GM12864 (cell line): ENCODE results near the gene FAM135A.
"Not testable (repeated sequence)": the region's sequence is repeated elsewhere in the genome, so short reads cannot be mapped to it uniquely, and the experiment has no call there.

Experiments used
- DNase-seq: peaks from one replicate; pipeline ENCODE4 v3.0.0-alpha.2; 2011; ENCODE audit warnings: low read depth
- H3K4me3 ChIP-seq: 2 replicates; pipeline ENCODE4 v1.5.1; 2011; ENCODE audit warnings: mild to moderate bottlenecking, low read depth, low read length, control low read depth
- TF ChIP-seq, protein P1 (sequence below): IDR thresholded peaks from 2 replicates; pipeline ENCODE4 v1.5.1; 2011; ENCODE audit warnings: low read depth, mild to moderate bottlenecking, moderate library complexity, low read length, control low read depth, inconsistent platforms; ENCODE audit errors: missing control alignments

The FAM135A gene

DNA sequence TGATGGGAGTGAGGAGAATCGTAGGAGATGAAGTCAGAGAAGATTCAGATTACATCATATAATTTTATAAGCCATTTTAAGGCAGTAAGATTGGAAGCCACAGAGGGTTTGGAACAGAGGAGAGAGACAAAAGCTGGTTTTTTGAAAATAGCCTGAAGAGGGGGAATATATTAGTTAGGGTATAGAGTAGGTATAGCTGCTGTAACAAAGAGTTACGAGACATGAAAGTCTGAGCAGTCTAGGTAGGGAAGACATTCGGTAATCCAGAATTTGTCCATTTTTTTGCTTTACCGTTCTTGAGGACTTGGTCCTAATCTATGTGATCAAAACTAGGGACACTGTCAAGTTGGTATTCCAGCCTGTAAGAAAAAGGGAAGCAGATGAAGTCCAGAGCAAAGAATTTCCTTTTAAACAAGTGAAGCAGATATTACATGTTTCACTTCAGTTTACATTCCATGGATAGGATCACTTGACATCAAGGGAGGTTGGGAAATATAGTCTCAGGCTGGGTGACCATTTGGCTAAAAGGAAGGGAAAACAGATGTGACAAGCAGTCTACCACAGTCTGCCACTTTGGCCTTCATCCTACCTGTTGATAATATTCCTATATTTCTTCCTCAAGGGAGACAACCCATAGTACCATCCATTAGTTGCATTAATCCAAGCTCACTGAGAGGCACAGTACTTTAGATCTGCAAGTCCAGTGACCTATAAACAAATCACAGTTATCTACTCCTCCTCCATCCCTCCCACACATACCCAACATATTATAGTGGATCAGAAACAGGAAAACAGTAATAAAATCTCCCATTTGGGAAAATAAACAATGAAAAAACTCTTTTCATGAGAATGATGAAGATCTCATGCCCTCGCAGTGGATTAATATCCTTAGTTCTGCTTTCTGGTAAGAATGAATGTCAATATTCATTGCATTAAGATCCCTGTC lies 10.2 kb downstream of the FAM135A start:
- TF ChIP-seq, protein P1, sequence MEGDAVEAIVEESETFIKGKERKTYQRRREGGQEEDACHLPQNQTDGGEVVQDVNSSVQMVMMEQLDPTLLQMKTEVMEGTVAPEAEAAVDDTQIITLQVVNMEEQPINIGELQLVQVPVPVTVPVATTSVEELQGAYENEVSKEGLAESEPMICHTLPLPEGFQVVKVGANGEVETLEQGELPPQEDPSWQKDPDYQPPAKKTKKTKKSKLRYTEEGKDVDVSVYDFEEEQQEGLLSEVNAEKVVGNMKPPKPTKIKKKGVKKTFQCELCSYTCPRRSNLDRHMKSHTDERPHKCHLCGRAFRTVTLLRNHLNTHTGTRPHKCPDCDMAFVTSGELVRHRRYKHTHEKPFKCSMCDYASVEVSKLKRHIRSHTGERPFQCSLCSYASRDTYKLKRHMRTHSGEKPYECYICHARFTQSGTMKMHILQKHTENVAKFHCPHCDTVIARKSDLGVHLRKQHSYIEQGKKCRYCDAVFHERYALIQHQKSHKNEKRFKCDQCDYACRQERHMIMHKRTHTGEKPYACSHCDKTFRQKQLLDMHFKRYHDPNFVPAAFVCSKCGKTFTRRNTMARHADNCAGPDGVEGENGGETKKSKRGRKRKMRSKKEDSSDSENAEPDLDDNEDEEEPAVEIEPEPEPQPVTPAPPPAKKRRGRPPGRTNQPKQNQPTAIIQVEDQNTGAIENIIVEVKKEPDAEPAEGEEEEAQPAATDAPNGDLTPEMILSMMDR = no peak
- no peak overlapping the region for H3K4me3 ChIP-seq
- DNase-seq = no peak

DNA sequence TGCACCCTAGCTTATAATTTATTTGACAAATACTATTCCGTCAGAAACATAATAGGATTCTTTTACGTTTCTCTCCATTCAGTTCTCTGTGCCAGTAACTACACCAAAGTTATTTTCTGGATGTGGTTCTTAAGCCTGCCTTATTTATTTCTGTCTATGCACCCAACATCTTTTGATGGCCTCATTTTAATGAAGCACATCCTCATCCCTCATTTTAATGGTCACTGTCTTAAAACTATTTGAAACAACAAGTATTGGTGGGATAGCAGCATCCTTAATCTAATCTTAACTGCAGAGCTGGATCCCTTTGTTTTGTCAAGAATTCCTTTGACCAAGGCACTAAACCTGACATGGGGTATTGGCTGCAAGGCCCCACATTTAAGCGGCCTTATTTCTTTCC lies 11.0 kb downstream of the FAM135A start:
- no peak for DNase-seq
- H3K4me3 ChIP-seq = no peak overlapping the region
- TF ChIP-seq, protein P1 = no peak

DNA sequence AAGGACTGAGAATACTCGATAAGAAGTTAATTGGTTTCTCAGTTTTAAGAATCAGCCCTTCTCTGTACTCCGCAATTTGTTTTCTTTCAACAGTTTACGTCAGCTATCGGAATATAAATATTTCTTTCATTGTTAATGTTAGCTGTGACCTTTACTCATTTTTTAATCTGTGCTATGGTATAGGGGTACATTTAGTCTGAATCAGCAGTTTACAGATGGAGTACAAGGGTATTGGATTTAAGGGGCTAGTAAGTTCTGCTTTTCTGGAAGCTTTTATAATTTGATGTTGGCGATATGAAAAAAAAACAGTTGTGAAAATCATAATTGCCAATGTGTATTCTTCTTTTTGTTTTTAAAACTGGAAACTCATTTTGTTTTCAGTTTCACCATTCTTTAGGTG lies 23.0 kb downstream of the FAM135A start:
- DNase-seq = no peak
- H3K4me3 ChIP-seq = no peak overlapping the region
- TF ChIP-seq, protein P1 = no peak

DNA sequence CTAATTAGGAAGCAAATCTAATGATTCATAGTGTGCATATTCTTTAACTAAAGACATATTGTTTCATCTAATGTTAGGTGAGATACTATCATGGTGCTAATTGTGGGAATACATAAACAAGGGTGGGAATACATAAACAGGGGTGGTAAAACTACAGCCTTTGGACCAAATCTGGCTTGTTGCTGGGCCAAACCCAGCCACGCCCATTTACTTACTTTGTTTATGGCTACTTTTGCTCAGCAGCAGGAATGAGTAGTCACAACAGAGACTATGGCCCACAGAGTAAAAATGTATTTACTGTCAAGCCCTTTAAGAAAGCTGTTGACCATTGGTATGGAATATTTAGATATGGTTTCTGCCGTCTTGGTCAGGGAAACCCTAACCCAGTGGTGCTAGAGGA lies 31.7 kb downstream of the FAM135A start:
- no peak overlapping the region for H3K4me3 ChIP-seq
- TF ChIP-seq, protein P1 = no peak
- DNase-seq = no peak

DNA sequence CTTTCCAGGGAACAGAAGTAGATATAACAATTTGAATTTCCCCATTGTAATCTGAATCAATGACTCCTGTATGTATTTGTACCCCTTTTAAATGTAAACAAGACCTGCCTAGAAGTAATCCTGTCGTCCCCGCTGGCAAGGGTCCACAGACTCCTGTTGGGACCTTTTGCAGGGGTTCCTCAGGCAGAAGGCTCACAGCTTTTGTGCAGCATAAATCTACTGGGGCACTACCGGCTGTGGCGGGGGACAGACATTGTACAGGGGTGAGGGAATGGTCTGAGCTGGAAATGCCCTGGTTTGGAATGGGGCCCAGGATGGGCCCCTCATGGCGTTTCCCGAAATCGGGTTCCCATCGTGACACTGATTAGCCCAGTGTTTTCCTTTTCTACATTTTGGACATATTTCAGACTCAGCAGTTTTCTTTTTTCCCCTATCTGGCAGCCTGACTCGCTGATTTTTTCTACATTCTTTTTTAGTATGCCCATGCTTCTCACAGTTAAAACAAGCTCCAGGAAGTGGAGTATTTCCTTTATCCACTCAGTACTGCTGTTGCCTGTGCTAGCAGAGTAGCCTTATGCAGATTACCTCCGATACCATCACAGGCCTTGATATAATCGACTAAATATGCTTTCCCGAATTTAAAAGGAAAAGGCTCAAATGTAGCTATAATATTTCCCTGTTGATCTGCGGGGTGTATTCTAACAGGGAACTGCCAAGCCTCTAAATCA lies 34.2 kb downstream of the FAM135A start:
- H3K4me3 ChIP-seq, DNase-seq: not testable (repeated sequence)

DNA sequence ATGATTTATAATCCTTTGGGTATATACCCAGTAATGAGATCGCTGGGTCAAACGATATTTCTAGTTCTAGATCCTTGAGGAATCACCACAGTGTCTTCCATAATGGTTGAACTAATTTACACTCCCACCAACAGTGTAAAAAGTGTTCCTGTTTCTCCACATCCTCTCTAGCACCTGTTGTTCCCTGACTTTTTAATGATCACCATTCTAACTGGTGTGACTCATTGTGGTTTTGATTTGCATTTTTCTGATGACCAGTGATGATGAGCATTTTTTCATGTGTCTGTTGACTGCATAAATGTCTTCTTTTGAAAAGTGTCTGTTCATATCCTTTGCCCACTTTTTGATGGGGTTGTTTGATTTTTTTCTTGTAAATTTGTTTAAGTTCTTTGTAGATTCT lies 40.6 kb downstream of the FAM135A start:
- DNase-seq, H3K4me3 ChIP-seq: not testable (repeated sequence)

DNA sequence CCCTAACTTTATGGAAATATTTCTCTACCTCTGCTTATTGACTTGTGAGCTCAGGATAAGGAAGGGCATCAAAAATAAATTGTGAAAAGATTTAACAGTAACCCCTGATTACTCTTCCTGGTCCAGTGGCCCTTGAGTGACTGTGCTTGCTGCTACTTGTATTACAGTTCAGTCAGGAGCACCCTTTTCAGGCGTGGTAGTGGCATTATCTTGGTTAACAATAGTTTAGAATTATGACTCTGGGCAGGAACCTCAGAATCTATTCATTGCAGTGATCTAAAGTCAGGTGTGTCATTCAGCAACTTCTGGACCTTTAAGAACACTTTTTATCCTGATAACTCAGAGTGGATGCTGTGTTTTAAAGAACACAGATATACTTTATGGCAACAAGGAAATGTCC lies 43.4 kb downstream of the FAM135A start:
- no peak overlapping the region for H3K4me3 ChIP-seq
- DNase-seq = no peak
- TF ChIP-seq, protein P1 = no peak

DNA sequence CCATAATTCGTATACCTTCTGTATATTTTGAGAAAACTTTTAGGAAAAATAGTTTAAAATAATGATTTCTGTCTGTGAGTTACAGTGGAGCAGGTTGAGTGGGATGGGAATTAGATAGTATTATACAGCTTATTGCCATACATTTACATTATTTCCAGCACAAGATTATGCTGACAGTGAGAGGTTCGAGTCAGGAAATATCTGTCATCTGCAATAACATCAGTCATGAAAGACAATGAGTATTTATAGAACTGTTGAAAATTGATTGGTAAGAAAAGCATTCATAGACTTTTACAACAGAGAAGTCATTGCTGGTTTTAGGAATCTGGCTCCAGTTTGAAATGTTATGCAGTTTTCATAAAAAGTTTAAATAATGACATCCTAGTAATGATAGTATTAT lies 45.9 kb downstream of the FAM135A start:
- TF ChIP-seq, protein P1 = no peak
- no peak overlapping the region for H3K4me3 ChIP-seq
- no peak for DNase-seq

DNA sequence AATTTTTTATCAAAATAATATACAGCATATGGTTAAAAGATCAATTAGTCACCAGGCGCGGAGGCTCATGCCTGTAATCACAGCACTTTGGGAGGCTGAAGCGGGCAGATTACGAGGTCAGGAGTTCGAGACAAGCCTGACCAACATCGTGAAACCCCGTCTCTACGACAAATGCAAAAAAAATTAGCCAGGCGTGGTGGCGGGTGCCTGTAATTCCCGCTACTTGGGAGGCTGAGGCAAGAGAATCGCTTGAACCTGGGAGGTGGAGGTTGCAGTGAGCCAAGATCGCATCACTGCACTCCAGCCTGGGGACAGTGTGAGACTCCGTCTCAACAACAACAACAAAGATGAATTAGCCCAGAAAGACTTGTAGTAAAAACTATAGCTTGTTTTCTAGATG lies 46.4 kb downstream of the FAM135A start:
- H3K4me3 ChIP-seq, DNase-seq: not testable (repeated sequence)
